HCT116 (cell line): ENCODE data around the gene SYNRG. TPM values are rescaled to one million over a fixed set of nuclear protein-coding genes. Genes with fewer than 3 reads are reported as not detected.

Experiments
- ATAC-seq: fragments of 200-7000 bp; cut with Tn5 transposase; 2 replicates; pipeline ENCODE4 v1.9.1; 2020; ENCODE audit warnings: mild to moderate bottlenecking, moderate library complexity
- BruUV-seq: library from RNA; stranded (reverse); fragments of 400-500 nt; replicated peaks from 2 replicates; lab custom pipeline; 2021; lab: Mats Ljungman, UMichigan
- CTCF ChIA-PET: fragments of 300-600 bp; sonication (Branson Sonifier 250); formaldehyde crosslinking; loops from one replicate; lab custom pipeline; 2021; ENCODE audit warnings: antibody characterized with exemption; lab: Charles Lee
- POLR2A ChIA-PET: fragments of 300-600, 350-600 bp; sonication (Branson Sonifier 250); formaldehyde crosslinking; loops from one replicate; lab custom pipeline; 2021; ENCODE audit warnings: antibody characterized with exemption; lab: Charles Lee
- RAD21 ChIA-PET, 2 experiments: fragments of 300-600 bp; sonication (Branson Sonifier 250); formaldehyde crosslinking; loops; one replicate each; lab custom pipeline; 2023; ENCODE audit warnings: low total read pairs in 2 of 2; ENCODE audit not compliant: uncharacterized antibody in 2 of 2, unreplicated experiment in 2 of 2, low non-redundant PET in 1 of 2; lab: Charles Lee
- DNase-seq: peaks from one replicate; pipeline ENCODE4 v3.0.0-alpha.2; 2010; ENCODE audit warnings: low read depth, low spot score
- H2AFZ ChIP-seq: fragments of 200-600 bp; shearing (Covaris generic), sonication (generic); 2 replicates; pipeline ENCODE4 v1.6.1; 2017; ENCODE audit warnings: low read depth, mixed run types, mixed read lengths, antibody characterized with exemption, low read length; ENCODE audit not compliant: poor library complexity, severe bottlenecking
- H3K27ac ChIP-seq: 2 replicates; pipeline ENCODE4 v1.5.1; 2012; ENCODE audit warnings: low read depth, low read length
- H3K27me3 ChIP-seq: fragments of 200-600 bp; sonication (generic); 2 replicates; pipeline ENCODE4 v1.6.1; 2016; ENCODE audit warnings: mixed run types, low read length, mixed read lengths; ENCODE audit not compliant: insufficient read depth
- H3K36me3 ChIP-seq, 2 experiments: fragments of 200-500 bp in 1 of 2; fragments of 200-600 bp in 1 of 2; sonication (Bioruptor generic) in 1 of 2; sonication (generic) in 1 of 2; 2 replicates each; pipeline versions ENCODE4 v1.5.1 to v1.6.1; 2014 to 2016; ENCODE audit warnings: low read length in 2 of 2, inconsistent platforms in 1 of 2, mixed read lengths in 1 of 2, mixed run types in 1 of 2; ENCODE audit not compliant: insufficient read depth in 2 of 2, control insufficient read depth in 1 of 2
- H3K4me1 ChIP-seq, 2 experiments: fragments of 200-600 bp in 1 of 2; sonication (generic) in 1 of 2; 2 replicates each; pipeline versions ENCODE4 v1.5.1 to v1.6.1; 2012 to 2017; ENCODE audit warnings: low read length in 2 of 2, inconsistent platforms in 1 of 2, mild to moderate bottlenecking in 1 of 2, mixed read lengths in 1 of 2, mixed run types in 1 of 2, moderate library complexity in 1 of 2; ENCODE audit not compliant: insufficient read depth in 2 of 2, control insufficient read depth in 1 of 2
- H3K4me2 ChIP-seq: fragments of 200-600 bp; sonication (generic); 2 replicates; pipeline ENCODE4 v1.6.1; 2017; ENCODE audit warnings: mixed run types, low read length, mixed read lengths
- H3K4me3 ChIP-seq, 2 experiments: fragments of 200-600 bp in 1 of 2; sonication (generic) in 1 of 2; replicated peaks in 1 of 2; 2 replicates each; pipeline ENCODE4 v1.5.1; 2011 to 2016; ENCODE audit warnings: low read length in 2 of 2, control low read depth in 1 of 2, low read depth in 1 of 2, mild to moderate bottlenecking in 1 of 2, mixed read lengths in 1 of 2, mixed run types in 1 of 2
- H3K79me2 ChIP-seq: fragments of 200-600 bp; sonication (generic); 2 replicates; pipeline ENCODE4 v1.6.1; 2017; ENCODE audit warnings: mild to moderate bottlenecking, mixed run types, low read length, moderate library complexity, mixed read lengths; ENCODE audit not compliant: insufficient read depth
- H3K9ac ChIP-seq: fragments of 200-600 bp; sonication (generic); 2 replicates; pipeline ENCODE4 v1.6.1; 2016; ENCODE audit warnings: low read length, mixed read lengths
- H3K9me2 ChIP-seq: fragments of 200-600 bp; sonication (generic), shearing (Covaris generic); 2 replicates; pipeline ENCODE4 v1.6.1; 2017; ENCODE audit warnings: mixed run types, mild to moderate bottlenecking, moderate library complexity; ENCODE audit not compliant: insufficient read depth
- H3K9me3 ChIP-seq, 2 experiments: fragments of 200-500 bp in 1 of 2; fragments of 200-600 bp in 1 of 2; sonication (Bioruptor generic) in 1 of 2; sonication (generic) in 1 of 2; 2 replicates each; pipeline ENCODE4 v1.6.1; 2014 to 2017; ENCODE audit warnings: low read length in 2 of 2, mixed read lengths in 2 of 2, inconsistent platforms in 1 of 2, low read depth in 1 of 2, mild to moderate bottlenecking in 1 of 2, mixed run types in 1 of 2, moderate library complexity in 1 of 2; ENCODE audit not compliant: control insufficient read depth in 1 of 2, insufficient read depth in 1 of 2
- H4K20me1 ChIP-seq: fragments of 200-600 bp; sonication (generic), shearing (Covaris generic); 2 replicates; pipeline ENCODE4 v1.6.1; 2017; ENCODE audit warnings: mixed run types, mild to moderate bottlenecking, moderate library complexity; ENCODE audit not compliant: insufficient read depth
- CEBPB ChIP-seq: IDR thresholded peaks from 2 replicates; pipeline ENCODE4 v1.6.1; 2012; ENCODE audit warnings: low read depth
- YY1 ChIP-seq: IDR thresholded peaks from 2 replicates; pipeline ENCODE4 v1.6.1; 2011; ENCODE audit warnings: low read length, low read depth, moderate library complexity, mild to moderate bottlenecking; ENCODE audit not compliant: insufficient replicate concordance; ENCODE audit errors: extremely low read depth
- intact Hi-C: fragments of 100-400 bp; cut with micrococcal nuclease; formaldehyde crosslinking; loops from 2 replicates; pipeline ENCODE4 v1.10.0; 2022
- total RNA-seq: library from RNA; stranded (reverse); gene quantifications from one replicate; pipeline ENCODE4 v1.2.1, GENCODE V29; 2021; ENCODE audit not compliant: unreplicated experiment
- TF ChIP-seq, protein P1 (sequence below): IDR thresholded peaks from 2 replicates; pipeline ENCODE4 v1.6.1; 2011; ENCODE audit warnings: mild to moderate bottlenecking, low read length, moderate library complexity; ENCODE audit not compliant: insufficient replicate concordance; ENCODE audit errors: extremely low read depth
- TF ChIP-seq, protein P2 (sequence below), 3 experiments: fragments of 200-600 bp in 1 of 3; sonication (generic) in 1 of 3; IDR thresholded peaks in 2 of 3; conservative IDR thresholded peaks in 1 of 3; 2 replicates each; pipeline ENCODE4 v1.5.1; 2012 to 2017; ENCODE audit warnings: low read depth in 2 of 3, low read length in 2 of 3, antibody characterized with exemption in 1 of 3, borderline replicate concordance in 1 of 3, control low read depth in 1 of 3, mild to moderate bottlenecking in 1 of 3, mixed read lengths in 1 of 3, mixed run types in 1 of 3, moderate library complexity in 1 of 3; ENCODE audit not compliant: insufficient read depth in 1 of 3

The SYNRG gene
- total RNA-seq, 1 experiment from 2014 or later, result 23.8 TPM

DNA sequence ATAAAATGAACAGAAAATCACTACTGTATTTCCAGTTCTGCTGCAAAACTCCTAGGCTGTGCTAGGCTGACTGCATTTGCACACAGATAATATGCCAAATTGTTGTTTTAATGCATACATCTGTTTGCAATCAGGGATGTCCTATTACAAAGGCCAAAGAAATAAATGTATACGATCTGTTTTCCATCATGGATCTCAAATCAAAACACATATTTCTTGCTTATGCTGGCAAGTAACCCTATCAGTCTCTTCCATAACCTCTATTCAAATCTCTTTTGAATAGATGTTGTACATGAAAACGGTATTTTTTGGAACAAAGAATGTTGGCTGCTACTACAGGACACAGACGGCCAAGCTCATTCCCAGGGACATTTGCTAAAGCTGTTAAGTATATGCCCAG, 62.9 kb downstream of the SYNRG start:
- Histone ChIP-seq H3K27me3 (no peaks in the 10 kb centered on the region), H3K36me3 (peaks cover 5 to 6% of the 10 kb centered on the region in 2 experiments; a peak in 1 of 4 replicates), H3K27ac (no peak overlapping the region), H3K79me2 (no peaks in the 10 kb centered on the region), H2AFZ (no peak overlapping the region), H3K9me2 (no peaks in the 10 kb centered on the region), H4K20me1 (no peaks in the 10 kb centered on the region)
- no peak for DNase-seq
- no TSS peak for BruUV-seq
- RAD21 ChIA-PET, result no interaction called here
- TF ChIP-seq YY1 (no peak), CEBPB (no peak)
- TF ChIP-seq, protein P1, sequence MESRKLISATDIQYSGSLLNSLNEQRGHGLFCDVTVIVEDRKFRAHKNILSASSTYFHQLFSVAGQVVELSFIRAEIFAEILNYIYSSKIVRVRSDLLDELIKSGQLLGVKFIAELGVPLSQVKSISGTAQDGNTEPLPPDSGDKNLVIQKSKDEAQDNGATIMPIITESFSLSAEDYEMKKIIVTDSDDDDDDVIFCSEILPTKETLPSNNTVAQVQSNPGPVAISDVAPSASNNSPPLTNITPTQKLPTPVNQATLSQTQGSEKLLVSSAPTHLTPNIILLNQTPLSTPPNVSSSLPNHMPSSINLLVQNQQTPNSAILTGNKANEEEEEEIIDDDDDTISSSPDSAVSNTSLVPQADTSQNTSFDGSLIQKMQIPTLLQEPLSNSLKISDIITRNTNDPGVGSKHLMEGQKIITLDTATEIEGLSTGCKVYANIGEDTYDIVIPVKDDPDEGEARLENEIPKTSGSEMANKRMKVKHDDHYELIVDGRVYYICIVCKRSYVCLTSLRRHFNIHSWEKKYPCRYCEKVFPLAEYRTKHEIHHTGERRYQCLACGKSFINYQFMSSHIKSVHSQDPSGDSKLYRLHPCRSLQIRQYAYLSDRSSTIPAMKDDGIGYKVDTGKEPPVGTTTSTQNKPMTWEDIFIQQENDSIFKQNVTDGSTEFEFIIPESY, result no peak
- TF ChIP-seq, protein P2, sequence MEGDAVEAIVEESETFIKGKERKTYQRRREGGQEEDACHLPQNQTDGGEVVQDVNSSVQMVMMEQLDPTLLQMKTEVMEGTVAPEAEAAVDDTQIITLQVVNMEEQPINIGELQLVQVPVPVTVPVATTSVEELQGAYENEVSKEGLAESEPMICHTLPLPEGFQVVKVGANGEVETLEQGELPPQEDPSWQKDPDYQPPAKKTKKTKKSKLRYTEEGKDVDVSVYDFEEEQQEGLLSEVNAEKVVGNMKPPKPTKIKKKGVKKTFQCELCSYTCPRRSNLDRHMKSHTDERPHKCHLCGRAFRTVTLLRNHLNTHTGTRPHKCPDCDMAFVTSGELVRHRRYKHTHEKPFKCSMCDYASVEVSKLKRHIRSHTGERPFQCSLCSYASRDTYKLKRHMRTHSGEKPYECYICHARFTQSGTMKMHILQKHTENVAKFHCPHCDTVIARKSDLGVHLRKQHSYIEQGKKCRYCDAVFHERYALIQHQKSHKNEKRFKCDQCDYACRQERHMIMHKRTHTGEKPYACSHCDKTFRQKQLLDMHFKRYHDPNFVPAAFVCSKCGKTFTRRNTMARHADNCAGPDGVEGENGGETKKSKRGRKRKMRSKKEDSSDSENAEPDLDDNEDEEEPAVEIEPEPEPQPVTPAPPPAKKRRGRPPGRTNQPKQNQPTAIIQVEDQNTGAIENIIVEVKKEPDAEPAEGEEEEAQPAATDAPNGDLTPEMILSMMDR (IDR thresholded peaks at IDR 0.05 in 2 of 3, conservative IDR thresholded peaks at IDR 0.05 in 1 of 3; ENCODE audit: borderline replicate concordance in 1 of 3, insufficient read depth in 1 of 3, low read depth in 2 of 3, low read length in 2 of 3), result no peak
- TF ChIP-seq, all 23 proteins: peak for 0
- POLR2A ChIA-PET, result no interaction called here
- CTCF ChIA-PET, result no interaction called here
- H3K4me1 ChIP-seq, result no peaks in the 10 kb centered on the region
- no peak overlapping the region for H3K9ac ChIP-seq
- H3K4me3 ChIP-seq, result no peak overlapping the region
- H3K4me2 ChIP-seq, result no peak overlapping the region
- no peak for ATAC-seq
- H3K9me3 ChIP-seq, result no peaks in the 10 kb centered on the region
- intact Hi-C loops, result no loop called here
